ENCODE results near the gene HLA-DOA. TPM values are rescaled to one million over a fixed set of nuclear protein-coding genes. Genes with fewer than 3 reads are reported as not detected.

The HLA-DOA gene
- polyA plus RNA-seq, 4 donors, result 0.22 to 7.2 (median 3.3) TPM

DNA sequence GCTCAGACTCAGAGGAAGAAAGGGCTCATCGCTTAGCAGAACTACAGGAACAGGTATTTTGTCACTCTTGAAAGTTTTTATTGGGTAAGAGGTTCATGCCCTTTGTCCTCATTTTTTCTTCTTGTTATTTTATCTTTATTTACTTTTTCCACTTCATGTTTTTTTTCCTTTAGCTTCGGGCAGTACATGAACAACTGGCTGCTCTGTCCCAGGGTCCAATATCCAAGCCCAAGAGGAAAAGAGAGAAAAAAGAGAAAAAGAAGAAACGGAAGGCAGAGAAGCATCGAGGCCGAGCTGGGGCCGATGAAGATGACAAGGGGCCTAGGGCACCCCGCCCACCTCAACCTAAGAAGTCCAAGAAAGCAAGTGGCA lies 31.5 kb downstream of the HLA-DOA start:
- H3K27ac ChIP-seq (ENCODE audit: low read depth in 1 of 3, low read length in 2 of 3), result peak overlapping the region in 2 of 3 donors; percentile 26 to 28
- DNase-seq (peak in 1 of 2 donors; percentile 52), FAIRE-seq (no peak)
- WGBS, 3 donors, result 29 to 55% (median 36%) methylated on average over 7 of the region's 7 CpGs
- peaks cover 41 to 65% (median 53%) of the 10 kb centered on the region in 3 donors for H3K36me3 ChIP-seq (ENCODE audit: control insufficient read depth in 3 of 3, insufficient read depth in 2 of 3, low read depth in 1 of 3, low read length in 3 of 3)
- no peaks in the 10 kb centered on the region for H3K9me3 ChIP-seq (ENCODE audit: control insufficient read depth in 2 of 2, insufficient read depth in 1 of 2, low read depth in 1 of 2, low read length in 1 of 2)
- no peaks in the 10 kb centered on the region for H3K27me3 ChIP-seq (ENCODE audit: control insufficient read depth in 3 of 3, insufficient read depth in 3 of 3, low read length in 3 of 3)
- peaks cover 5 to 44% (median 7%) of the 10 kb centered on the region in 3 donors for H3K4me1 ChIP-seq (ENCODE audit: control insufficient read depth in 3 of 3, insufficient read depth in 2 of 3, low read depth in 1 of 3, low read length in 2 of 3)
- no peak overlapping the region for H3K4me3 ChIP-seq (ENCODE audit: low read depth in 1 of 3, low read length in 3 of 3)

DNA sequence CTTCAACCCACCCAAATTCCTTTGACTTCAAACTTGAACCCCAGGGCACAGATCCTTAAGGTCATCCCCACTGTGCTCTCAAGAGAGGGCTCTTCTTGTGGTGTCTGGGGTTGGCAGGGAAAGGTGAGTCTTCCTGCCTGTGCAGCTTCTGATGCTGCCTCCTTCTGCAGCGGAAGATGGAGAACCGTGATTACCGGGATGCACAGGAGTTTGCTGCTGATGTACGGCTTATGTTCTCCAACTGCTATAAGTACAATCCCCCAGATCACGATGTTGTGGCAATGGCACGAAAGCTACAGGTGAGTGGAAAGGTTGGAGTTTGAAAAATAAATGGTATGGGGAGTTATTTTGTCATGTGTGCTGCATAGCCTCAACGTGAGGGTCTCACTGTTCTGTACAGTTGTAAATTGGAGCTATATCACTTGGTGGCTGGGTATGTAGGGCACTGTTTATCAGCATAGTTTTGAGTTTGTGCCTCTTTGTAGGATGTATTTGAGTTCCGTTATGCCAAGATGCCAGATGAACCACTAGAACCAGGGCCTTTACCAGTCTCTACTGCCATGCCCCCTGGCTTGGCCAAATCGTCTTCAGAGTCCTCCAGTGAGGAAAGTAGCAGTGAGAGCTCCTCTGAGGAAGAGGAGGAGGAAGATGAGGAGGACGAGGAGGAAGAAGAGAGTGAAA lies 32.0 kb downstream of the HLA-DOA start:
- Histone ChIP-seq H3K9me3 (ENCODE audit: control insufficient read depth in 2 of 2, insufficient read depth in 1 of 2, low read depth in 1 of 2, low read length in 1 of 2) (no peaks in the 10 kb centered on the region), H3K27ac (ENCODE audit: low read depth in 1 of 3, low read length in 2 of 3) (peak overlapping the region in 1 of 3 donors; percentile 6), H3K27me3 (ENCODE audit: control insufficient read depth in 3 of 3, insufficient read depth in 3 of 3, low read length in 3 of 3) (no peaks in the 10 kb centered on the region), H3K36me3 (ENCODE audit: control insufficient read depth in 3 of 3, insufficient read depth in 2 of 3, low read depth in 1 of 3, low read length in 3 of 3) (peaks cover 41 to 71% (median 53%) of the 10 kb centered on the region in 3 donors), H3K4me3 (ENCODE audit: low read depth in 1 of 3, low read length in 3 of 3) (no peak overlapping the region), H3K4me1 (ENCODE audit: control insufficient read depth in 3 of 3, insufficient read depth in 2 of 3, low read depth in 1 of 3, low read length in 2 of 3) (peaks cover 5 to 39% (median 7%) of the 10 kb centered on the region in 3 donors)
- FAIRE-seq (no peak), DNase-seq (no peak)
- WGBS, 3 donors, result 47 to 63% (median 47%) methylated on average over 10 of the region's 10 CpGs

DNA sequence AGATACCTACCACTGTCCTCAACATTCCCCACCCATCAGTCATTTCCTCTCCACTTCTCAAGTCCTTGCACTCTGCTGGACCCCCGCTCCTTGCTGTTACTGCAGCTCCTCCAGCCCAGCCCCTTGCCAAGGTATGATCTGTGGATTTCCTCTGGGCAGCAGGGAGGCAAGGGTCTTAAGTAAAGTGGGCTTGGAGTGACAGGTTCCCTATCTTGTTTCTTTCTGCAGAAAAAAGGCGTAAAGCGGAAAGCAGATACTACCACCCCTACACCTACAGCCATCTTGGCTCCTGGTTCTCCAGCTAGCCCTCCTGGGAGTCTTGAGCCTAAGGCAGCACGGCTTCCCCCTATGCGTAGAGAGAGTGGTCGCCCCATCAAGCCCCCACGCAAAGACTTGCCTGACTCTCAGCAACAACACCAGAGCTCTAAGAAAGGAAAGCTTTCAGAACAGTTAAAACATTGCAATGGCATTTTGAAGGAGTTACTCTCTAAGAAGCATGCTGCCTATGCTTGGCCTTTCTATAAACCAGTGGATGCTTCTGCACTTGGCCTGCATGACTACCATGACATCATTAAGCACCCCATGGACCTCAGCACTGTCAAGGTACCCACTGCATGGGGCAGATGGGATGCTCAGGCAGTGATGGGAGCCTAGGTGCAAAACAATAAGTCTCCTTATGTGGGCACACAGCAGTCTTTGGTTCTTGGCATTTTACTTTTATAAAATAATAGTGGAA lies 32.9 kb downstream of the HLA-DOA start:
- WGBS, 3 donors, result 78 to 82% (median 81%) methylated on average over 7 of the region's 7 CpGs
- no peaks in the 10 kb centered on the region for H3K9me3 ChIP-seq (ENCODE audit: control insufficient read depth in 2 of 2, insufficient read depth in 1 of 2, low read depth in 1 of 2, low read length in 1 of 2)
- no peak overlapping the region for H3K27ac ChIP-seq (ENCODE audit: low read depth in 1 of 3, low read length in 2 of 3)
- FAIRE-seq, result no peak
- H3K27me3 ChIP-seq (ENCODE audit: control insufficient read depth in 3 of 3, insufficient read depth in 3 of 3, low read length in 3 of 3), result no peaks in the 10 kb centered on the region
- H3K4me1 ChIP-seq (ENCODE audit: control insufficient read depth in 3 of 3, insufficient read depth in 2 of 3, low read depth in 1 of 3, low read length in 2 of 3), result peaks cover 4 to 32% (median 5%) of the 10 kb centered on the region in 3 donors
- no peak overlapping the region for H3K4me3 ChIP-seq (ENCODE audit: low read depth in 1 of 3, low read length in 3 of 3)
- peaks cover 39 to 71% (median 53%) of the 10 kb centered on the region in 3 donors for H3K36me3 ChIP-seq (ENCODE audit: control insufficient read depth in 3 of 3, insufficient read depth in 2 of 3, low read depth in 1 of 3, low read length in 3 of 3)
- DNase-seq, result no peak

DNA sequence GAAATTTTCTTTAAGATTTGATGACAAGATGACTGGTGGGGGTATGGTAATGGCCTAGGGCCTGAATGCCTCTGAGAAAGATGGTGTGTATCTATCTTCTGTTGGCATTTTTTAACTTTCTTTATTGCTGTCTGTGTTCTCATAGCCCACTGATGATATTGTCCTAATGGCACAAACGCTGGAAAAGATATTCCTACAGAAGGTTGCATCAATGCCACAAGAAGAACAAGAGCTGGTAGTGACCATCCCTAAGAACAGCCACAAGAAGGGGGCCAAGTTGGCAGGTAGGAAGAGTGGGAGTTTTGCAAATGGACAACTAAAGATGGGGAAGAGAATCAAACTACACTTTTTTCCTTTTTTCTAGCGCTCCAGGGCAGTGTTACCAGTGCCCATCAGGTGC lies 33.5 kb downstream of the HLA-DOA start:
- FAIRE-seq, result no peak
- H3K4me3 ChIP-seq (ENCODE audit: low read depth in 1 of 3, low read length in 3 of 3), result no peak overlapping the region

DNA sequence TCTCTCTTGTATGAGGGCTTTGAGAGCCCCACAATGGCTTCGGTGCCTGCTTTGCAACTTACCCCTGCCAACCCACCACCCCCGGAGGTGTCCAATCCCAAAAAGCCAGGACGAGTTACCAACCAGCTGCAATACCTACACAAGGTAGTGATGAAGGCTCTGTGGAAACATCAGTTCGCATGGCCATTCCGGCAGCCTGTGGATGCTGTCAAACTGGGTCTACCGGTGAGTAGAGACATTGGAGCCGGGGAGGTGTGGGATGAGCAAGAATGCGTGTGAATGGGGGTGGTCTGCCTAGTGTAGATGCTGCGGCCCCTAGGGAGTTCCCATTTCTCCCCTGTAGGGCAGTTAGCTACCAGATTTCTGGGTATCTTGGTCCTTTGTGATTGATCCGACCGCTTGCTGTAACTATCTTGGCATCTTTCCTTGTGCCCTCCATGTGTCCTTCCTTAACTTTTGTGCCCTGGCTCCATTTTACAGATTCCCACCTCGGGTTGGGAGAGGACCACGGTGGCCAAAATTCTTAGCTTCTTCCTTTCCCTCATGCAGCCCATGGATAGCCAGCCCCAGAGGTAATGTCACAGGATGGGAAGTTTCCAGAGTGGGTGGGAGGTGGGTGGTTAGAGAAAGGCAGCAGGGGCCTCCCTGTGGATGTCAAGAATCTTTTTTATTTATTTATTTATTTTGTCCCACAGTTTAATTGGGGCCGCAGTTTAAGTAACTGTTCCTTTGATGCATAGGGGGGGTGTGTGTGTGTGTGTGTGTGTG lies 34.7 kb downstream of the HLA-DOA start:
- Histone ChIP-seq H3K27me3 (ENCODE audit: control insufficient read depth in 3 of 3, insufficient read depth in 3 of 3, low read length in 3 of 3) (no peaks in the 10 kb centered on the region), H3K9me3 (ENCODE audit: control insufficient read depth in 2 of 2, insufficient read depth in 1 of 2, low read depth in 1 of 2, low read length in 1 of 2) (no peaks in the 10 kb centered on the region), H3K27ac (ENCODE audit: low read depth in 1 of 3, low read length in 2 of 3) (no peak overlapping the region), H3K36me3 (ENCODE audit: control insufficient read depth in 3 of 3, insufficient read depth in 2 of 3, low read depth in 1 of 3, low read length in 3 of 3) (peaks cover 29 to 58% (median 43%) of the 10 kb centered on the region in 3 donors), H3K4me3 (ENCODE audit: low read depth in 1 of 3, low read length in 3 of 3) (peak overlapping the region; percentile 87 to 97 (median 90)), H3K4me1 (ENCODE audit: control insufficient read depth in 3 of 3, insufficient read depth in 2 of 3, low read depth in 1 of 3, low read length in 2 of 3) (peaks cover 0 to 29% (median 5%) of the 10 kb centered on the region in 3 donors)
- FAIRE-seq (no peak), DNase-seq (no peak)
- WGBS, 3 donors, result 1 to 5% (median 3%) methylated on average over 14 of the region's 14 CpGs

More for the DNA sequence above, 33.5 kb downstream of the HLA-DOA start:
- Histone ChIP-seq H3K4me1 (ENCODE audit: control insufficient read depth in 3 of 3, insufficient read depth in 2 of 3, low read depth in 1 of 3, low read length in 2 of 3) (peaks cover 2 to 32% (median 5%) of the 10 kb centered on the region in 3 donors), H3K27ac (ENCODE audit: low read depth in 1 of 3, low read length in 2 of 3) (no peak overlapping the region), H3K27me3 (ENCODE audit: control insufficient read depth in 3 of 3, insufficient read depth in 3 of 3, low read length in 3 of 3) (no peaks in the 10 kb centered on the region), H3K9me3 (ENCODE audit: control insufficient read depth in 2 of 2, insufficient read depth in 1 of 2, low read depth in 1 of 2, low read length in 1 of 2) (no peaks in the 10 kb centered on the region), H3K36me3 (ENCODE audit: control insufficient read depth in 3 of 3, insufficient read depth in 2 of 3, low read depth in 1 of 3, low read length in 3 of 3) (peaks cover 38 to 69% (median 53%) of the 10 kb centered on the region in 3 donors)
- WGBS, 3 donors, result 38 to 54% (median 43%) methylated on average over 2 of the region's 2 CpGs
- DNase-seq, result no peak

DNA sequence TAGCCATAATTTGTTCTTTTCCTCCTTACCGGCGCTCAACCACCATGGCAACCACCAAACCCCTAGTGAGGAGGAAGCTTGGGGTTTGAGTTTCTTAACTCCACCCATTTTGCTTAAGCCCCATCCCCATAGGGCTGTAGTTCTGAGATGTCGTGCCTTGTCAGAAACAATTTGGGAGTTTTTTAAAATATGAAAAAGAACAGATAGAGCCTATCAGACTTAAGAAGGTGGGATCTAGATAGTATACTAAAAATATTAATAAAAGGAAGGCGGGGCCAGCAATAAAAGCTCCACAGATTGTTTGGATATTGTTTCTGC lies 35.4 kb downstream of the HLA-DOA start:
- peaks cover 24 to 53% (median 41%) of the 10 kb centered on the region in 3 donors for H3K36me3 ChIP-seq (ENCODE audit: control insufficient read depth in 3 of 3, insufficient read depth in 2 of 3, low read depth in 1 of 3, low read length in 3 of 3)

DNA sequence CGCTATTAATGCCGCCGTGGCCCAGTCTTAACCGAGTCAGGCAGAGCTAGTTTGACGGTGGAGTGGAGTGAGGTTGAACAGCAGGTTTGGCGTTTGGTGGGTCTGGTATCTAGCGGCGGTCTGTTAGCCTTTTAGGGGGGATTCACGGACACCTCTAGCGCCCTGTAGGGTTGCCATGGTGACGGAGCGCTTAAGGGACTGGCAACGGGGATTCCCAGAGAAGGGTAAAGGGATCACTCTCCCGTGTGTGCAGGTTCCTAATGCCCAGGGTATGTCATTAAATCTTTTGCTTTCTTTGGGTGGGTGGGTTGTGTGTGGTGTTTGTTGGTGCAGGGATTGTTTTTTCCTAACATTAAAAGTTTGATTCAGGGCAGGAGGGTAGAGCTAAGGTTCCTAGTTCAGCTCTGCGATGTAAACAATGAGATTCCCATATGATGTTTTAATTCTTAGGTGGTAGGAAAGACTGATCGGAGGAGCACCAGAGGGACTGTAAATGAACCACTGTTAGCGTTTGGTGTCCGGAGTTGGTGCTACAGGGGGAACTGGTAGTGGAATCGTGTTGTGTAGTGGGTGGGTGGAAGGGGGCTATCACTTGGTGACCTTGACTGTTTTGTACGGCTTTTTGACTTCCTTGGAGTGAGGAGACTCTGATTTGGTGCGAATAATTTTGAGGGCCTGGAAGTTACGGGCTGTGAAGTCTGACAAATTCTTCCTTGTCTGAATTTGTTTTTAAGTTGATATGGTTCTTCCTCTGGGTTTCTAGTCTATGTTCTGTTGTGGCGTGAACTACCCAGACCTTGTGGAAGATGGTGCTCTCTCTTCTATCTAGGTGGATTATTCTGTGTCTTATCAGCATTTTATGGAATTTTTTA lies 36.0 kb downstream of the HLA-DOA start:
- Histone ChIP-seq H3K9me3 (ENCODE audit: control insufficient read depth in 2 of 2, insufficient read depth in 1 of 2, low read depth in 1 of 2, low read length in 1 of 2) (no peaks in the 10 kb centered on the region), H3K4me3 (ENCODE audit: low read depth in 1 of 3, low read length in 3 of 3) (peak overlapping the region; percentile 87 to 97 (median 90)), H3K27ac (ENCODE audit: low read depth in 1 of 3, low read length in 2 of 3) (peak overlapping the region; percentile 67 to 98 (median 77)), H3K36me3 (ENCODE audit: control insufficient read depth in 3 of 3, insufficient read depth in 2 of 3, low read depth in 1 of 3, low read length in 3 of 3) (peaks cover 19 to 47% (median 38%) of the 10 kb centered on the region in 3 donors), H3K27me3 (ENCODE audit: control insufficient read depth in 3 of 3, insufficient read depth in 3 of 3, low read length in 3 of 3) (no peaks in the 10 kb centered on the region), H3K4me1 (ENCODE audit: control insufficient read depth in 3 of 3, insufficient read depth in 2 of 3, low read depth in 1 of 3, low read length in 2 of 3) (peaks cover 0 to 23% (median 5%) of the 10 kb centered on the region in 3 donors)
- no peak for FAIRE-seq
- 0% methylated on average over 23 of the region's 23 CpGs for WGBS, 3 donors
- peak; percentile 46 to 58 for DNase-seq

More for the DNA sequence above, 35.4 kb downstream of the HLA-DOA start:
- DNase-seq, result peak; percentile 53 to 59
- Histone ChIP-seq H3K27me3 (ENCODE audit: control insufficient read depth in 3 of 3, insufficient read depth in 3 of 3, low read length in 3 of 3) (no peaks in the 10 kb centered on the region), H3K4me3 (ENCODE audit: low read depth in 1 of 3, low read length in 3 of 3) (peak overlapping the region; percentile 87 to 97 (median 90)), H3K4me1 (ENCODE audit: control insufficient read depth in 3 of 3, insufficient read depth in 2 of 3, low read depth in 1 of 3, low read length in 2 of 3) (peaks cover 0 to 26% (median 5%) of the 10 kb centered on the region in 3 donors), H3K27ac (ENCODE audit: low read depth in 1 of 3, low read length in 2 of 3) (no peak overlapping the region), H3K9me3 (ENCODE audit: control insufficient read depth in 2 of 2, insufficient read depth in 1 of 2, low read depth in 1 of 2, low read length in 1 of 2) (no peaks in the 10 kb centered on the region)
- WGBS, 3 donors, result 0 to 1% (median 0%) methylated on average over 4 of the region's 4 CpGs
- FAIRE-seq, result no peak

All from small intestine (tissue), 7 donors.